Ovary (tissue), 9 donors: ENCODE results near the gene ABHD6. TPM values are rescaled to one million over a fixed set of nuclear protein-coding genes. Genes with fewer than 3 reads are reported as not detected.
A peak's percentile ranks its signal among the peaks of the same experiment; 100 is the strongest.
"Not testable (repeated sequence)": the region's sequence is repeated elsewhere in the genome, so short reads cannot be mapped to it uniquely, and the experiment has no call there.

Experiments used
- DNase-seq, 5 donors: peaks; one replicate each; pipeline ENCODE4 v3.0.0-alpha.2; 2019 to 2020
- H3K27ac ChIP-seq, 2 donors: fragments of 200-600 bp; one replicate each; pipeline versions ENCODE4 v1.5.1 to v1.8.0; 2019 to 2022
- H3K27me3 ChIP-seq: fragments of 200-600 bp; one replicate; pipeline ENCODE4 v1.8.0; 2022
- H3K36me3 ChIP-seq: fragments of 200-600 bp; sonication (generic); one replicate; pipeline ENCODE4 v1.5.1; 2019
- H3K4me1 ChIP-seq: one replicate; pipeline ENCODE4 v1.8.1; 2013; ENCODE audit warnings: mild to moderate bottlenecking, moderate library complexity; ENCODE audit not compliant: insufficient read depth
- H3K4me3 ChIP-seq: fragments of 200-600 bp; sonication (generic); one replicate; pipeline ENCODE4 v1.5.1; 2017
- H3K9me3 ChIP-seq, 2 donors: fragments of 200-600 bp in 1 of 2; sonication (generic) in 1 of 2; one replicate each; pipeline versions ENCODE4 v1.5.1 to v1.8.1; 2013 to 2019; ENCODE audit warnings: mild to moderate bottlenecking in 1 of 2, moderate library complexity in 1 of 2
- CTCF ChIP-seq, 3 donors: fragments of 450-650 bp in 2 of 3; fragments of 200-600 bp in 1 of 3; IDR thresholded peaks; one replicate each; pipeline versions ENCODE4 v1.5.1 to v1.8.0; 2016 to 2022; ENCODE audit warnings: antibody characterized with exemption in 3 of 3, mild to moderate bottlenecking in 1 of 3
- EP300 ChIP-seq: sonication (generic); formaldehyde crosslinking; IDR thresholded peaks from one replicate; pipeline ENCODE4 v1.6.1; 2017; ENCODE audit warnings: antibody characterized with exemption
- POLR2A ChIP-seq: fragments of 450-650 bp; IDR thresholded peaks from one replicate; pipeline ENCODE4 v1.6.1; 2017; ENCODE audit warnings: antibody characterized with exemption, mild to moderate bottlenecking, moderate library complexity
- WGBS, 3 donors: extraction: QIAGEN DNeasy Blood & Tissue Kit in 1 of 3; methylation state at CpG; one replicate each; pipeline versions ENCODE4 v1.1.5 to v1.1.7; 2013 to 2017; 5-methylcytosine and 5-hydroxymethylcytosine counted together
- intact Hi-C, 4 donors: fragments of 100-400 bp; cut with DNase I; formaldehyde crosslinking; loops; one replicate each; pipeline versions ENCODE4 v1.11.0 to v1.15.1; 2022 to 2023
- polyA plus RNA-seq, 2 donors: library from polyadenylated mRNA; stranded (reverse); fragments of 200-250 nt in 1 of 2; fragments of 350-450 nt in 1 of 2; fragmentation: Illumina TruSeq in 1 of 2; extraction: RNeasy Lipid Tissue Mini Kit (QIAGEN cat#74804) in 1 of 2; gene quantifications; one replicate each; pipeline ENCODE4 v1.2.3, GENCODE V29; 2013 to 2014
- total RNA-seq, 7 donors: library from RNA; depleted of rRNA in 2 of 7; stranded (reverse); fragments of >200 nt in 2 of 7; fragmentation: NEBNext Ultra II Directional in 3 of 7; extraction: Animal tissue kit (Norgen Biotek cat#: 25700) in 3 of 7; gene quantifications; one replicate each; pipeline versions ENCODE4 v1.1.0 to v1.2.4, GENCODE V29; 2016 to 2023
- donor health status: DM: no; HTN: no; CAD: no; lungs with moderate emphysema.
- donor health status: DM: no; HTN: no; CAD: no.
- donor health status: Bipolar disorder and iron deficiency.
- donor health status: DM: yes; HTN: yes; CAD: no.
- donor health status: DM: no; HTN: no; CAD: no.
- donor health status: DM: yes; HTN: yes; CAD: no.

The ABHD6 gene
- total and polyA plus RNA-seq, 9 donors: 4.8 to 36.6 (median 10.5) TPM

GRCh38 chr3:58334506-58334884 is 96.9 kb downstream of the ABHD6 start:
- no peak for TF ChIP-seq EP300
- no peak for TF ChIP-seq CTCF (IDR thresholded peaks at IDR 0.05)
- no peak for TF ChIP-seq POLR2A
- DNase-seq: no peak
- WGBS, 3 donors: 63 to 67% (median 64%) methylated on average over 1 of the region's 1 CpG
- no peaks in the 10 kb centered on the region for H3K27me3 ChIP-seq
- no peaks in the 10 kb centered on the region for H3K36me3 ChIP-seq
- peaks cover 6% of the 10 kb centered on the region for H3K4me1 ChIP-seq
- no peak overlapping the region for H3K27ac ChIP-seq
- intact Hi-C loops: loop anchor here in 3 of 4 donors (5.0 to 10.0 kb wide), 4 partner anchors 80 to 160 kb away; partner anchors contain the start of gene KCTD6 (in 2 of the 3)
- no peaks in the 10 kb centered on the region for H3K9me3 ChIP-seq
- no peak overlapping the region for H3K4me3 ChIP-seq

GRCh38 chr3:58335652-58335947 is 98.0 kb downstream of the ABHD6 start:
- H3K4me3 ChIP-seq: peak overlapping the region; percentile 26
- DNase-seq: no peak
- no peaks in the 10 kb centered on the region for H3K36me3 ChIP-seq
- no peaks in the 10 kb centered on the region for H3K9me3 ChIP-seq
- H3K27me3 ChIP-seq: no peaks in the 10 kb centered on the region
- intact Hi-C loops: loop anchor here in 2 of 4 donors (10.0 kb wide), 2 partner anchors 79 to 159 kb away; partner anchors contain the start of gene KCTD6 (in 1 of the 2)
- WGBS, 3 donors: 16 to 33% (median 18%) methylated on average over 1 of the region's 1 CpG
- H3K27ac ChIP-seq: no peak overlapping the region
- TF ChIP-seq CTCF (IDR thresholded peaks at IDR 0.05): no peak
- no peak for TF ChIP-seq POLR2A
- TF ChIP-seq EP300: no peak
- peaks cover 6% of the 10 kb centered on the region for H3K4me1 ChIP-seq

- WGBS, 3 donors: 89 to 96% (median 93%) methylated on average over 3 of the region's 3 CpGs
- H3K27ac ChIP-seq: no peak overlapping the region
- no peak for DNase-seq
- intact Hi-C loops: loop anchor here in 2 of 4 donors (10.0 kb wide), 2 partner anchors 78 to 158 kb away; partner anchors contain the start of gene KCTD6 (in 1 of the 2)
- no peaks in the 10 kb centered on the region for H3K27me3 ChIP-seq
- H3K4me3 ChIP-seq: no peak overlapping the region
- H3K9me3 ChIP-seq: no peaks in the 10 kb centered on the region
- TF ChIP-seq CTCF (IDR thresholded peaks at IDR 0.05) (no peak), EP300 (no peak), POLR2A (no peak)
- peaks cover 6% of the 10 kb centered on the region for H3K4me1 ChIP-seq
- no peaks in the 10 kb centered on the region for H3K36me3 ChIP-seq
Observed at GRCh38 chr3:58336135-58336882, 98.7 kb downstream of the ABHD6 start.

GRCh38 chr3:58337190-58337589 is 99.6 kb downstream of the ABHD6 start:
- Histone ChIP-seq H3K9me3 (no peaks in the 10 kb centered on the region), H3K27ac (no peak overlapping the region), H3K4me1 (peaks cover 6% of the 10 kb centered on the region), H3K36me3 (no peaks in the 10 kb centered on the region), H3K27me3 (no peaks in the 10 kb centered on the region), H3K4me3 (no peak overlapping the region)
- 90 to 94% (median 94%) methylated on average over 1 of the region's 1 CpG for WGBS, 3 donors
- intact Hi-C loops: loop anchor here in 2 of 4 donors (10.0 kb wide), 2 partner anchors 78 to 158 kb away; partner anchors contain the start of gene KCTD6 (in 1 of the 2)
- TF ChIP-seq EP300 (no peak), POLR2A (no peak), CTCF (IDR thresholded peaks at IDR 0.05) (no peak)
- DNase-seq: no peak

- not testable (repeated sequence) for H3K4me3 ChIP-seq, H3K9me3 ChIP-seq, H3K27ac ChIP-seq, H3K36me3 ChIP-seq, H3K27me3 ChIP-seq, DNase-seq, H3K4me1 ChIP-seq
- intact Hi-C loops: loop anchor here in 2 of 4 donors (10.0 kb wide), 2 partner anchors 76 to 156 kb away; partner anchors contain the start of gene KCTD6 (in 1 of the 2)
- WGBS, 3 donors: 89 to 90% (median 89%) methylated on average over 12 of the region's 12 CpGs
Observed at GRCh38 chr3:58339146-58339545, 101.6 kb downstream of the ABHD6 start.
